ENCODE data around the gene SUMO2. TPM values are rescaled to one million over a fixed set of nuclear protein-coding genes. Genes with fewer than 3 reads are reported as not detected.
"Not testable (repeated sequence)": the region's sequence is repeated elsewhere in the genome, so short reads cannot be mapped to it uniquely, and the experiment has no call there.

SUMO2 gene
- total and polyA plus RNA-seq, 2 of the 8 experiments (the other 6 are each of a cell fraction or from before 2014, with no cell fraction given): 184 to 779 TPM

DNA sequence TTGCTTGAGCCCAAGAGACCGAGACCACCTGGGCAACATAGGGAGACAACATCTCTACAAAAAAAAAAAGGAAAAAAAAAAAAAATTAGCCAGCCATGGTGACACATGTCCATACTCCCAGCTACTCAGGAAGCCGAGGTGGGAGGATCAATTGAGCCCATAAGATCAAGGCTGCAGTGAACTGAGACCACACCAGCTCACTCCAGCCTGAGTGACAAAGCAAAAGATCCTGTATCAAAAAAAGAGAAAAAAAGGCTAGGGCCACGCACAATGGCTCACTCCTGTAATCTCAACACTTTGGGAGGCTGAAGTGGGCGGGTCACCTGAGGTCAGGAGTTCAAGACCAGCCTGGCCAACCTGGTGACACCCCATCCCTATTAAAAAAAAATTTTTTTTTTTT, 13.8 kb downstream of the SUMO2 start (continued):
- TF ChIP-seq POLR2AphosphoS5 (IDR thresholded peaks at IDR 0.05; ENCODE audit: low read depth, low read length) (no peak), SP1 (IDR thresholded peaks at IDR 0.05; ENCODE audit: low read depth, low read length) (no peak), RXRA (IDR thresholded peaks at IDR 0.05; ENCODE audit: insufficient read depth, low read depth, low read length) (no peak), YY1 (IDR thresholded peaks at IDR 0.05; ENCODE audit: low read depth, low read length) (no peak)

DNA sequence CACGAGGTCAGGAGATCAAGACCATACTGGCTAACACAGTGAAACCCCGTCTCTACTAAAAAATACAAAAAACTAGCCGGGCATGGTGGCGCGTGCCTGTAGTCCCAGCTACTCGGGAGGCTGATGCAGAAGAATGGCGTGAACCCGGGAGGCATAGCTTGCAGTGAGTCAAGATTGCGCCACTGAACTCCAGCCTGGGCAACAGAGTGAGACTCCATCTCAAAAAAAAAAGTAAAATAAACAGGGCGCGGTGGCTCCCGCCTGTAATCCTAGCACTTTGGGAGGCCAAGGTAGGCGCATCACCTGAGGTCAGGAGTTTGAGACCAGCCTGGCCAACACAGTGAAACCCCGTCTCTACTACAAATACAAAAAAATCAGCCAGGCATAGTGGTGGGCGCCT, 18.2 kb downstream of the SUMO2 start:
- not testable (repeated sequence) for H3K27ac ChIP-seq (ENCODE audit: low read depth, low read length); H3K4me2 ChIP-seq (ENCODE audit: insufficient read depth in 1 of 2, low read depth in 2 of 2, low read length in 2 of 2); H3K9ac ChIP-seq (replicated peaks in 1 of 4; ENCODE audit: extremely low read depth in 1 of 4, low read depth in 3 of 4, low read length in 3 of 4); H3K4me1 ChIP-seq (replicated peaks in 1 of 4; ENCODE audit: control insufficient read depth in 3 of 4, insufficient read depth in 4 of 4, low read length in 3 of 4); H4K5ac ChIP-seq (ENCODE audit: insufficient read length, low read depth, low read length); FAIRE-seq; H4K91ac ChIP-seq (replicated peaks; ENCODE audit: insufficient read length, low read length); H3K9me3 ChIP-seq (ENCODE audit: insufficient read depth in 2 of 2, low read depth in 1 of 2, low read length in 1 of 2); H2BK120ac ChIP-seq (replicated peaks; ENCODE audit: low read depth, low read length); H3K14ac ChIP-seq (ENCODE audit: insufficient read length); H2AFZ ChIP-seq (ENCODE audit: low read length); DNase-seq (ENCODE audit: low read depth in 1 of 2, low spot score in 2 of 2); H4K8ac ChIP-seq (ENCODE audit: extremely low read depth, insufficient read depth, low read length); H3K56ac ChIP-seq (replicated peaks; ENCODE audit: insufficient read length, low read depth, low read length); H3K27me3 ChIP-seq (replicated peaks in 1 of 4; ENCODE audit: control insufficient read depth in 3 of 4, extremely low read depth in 1 of 4, insufficient read depth in 3 of 4, low read length in 3 of 4); H2BK15ac ChIP-seq (ENCODE audit: low read length); H2BK5ac ChIP-seq (ENCODE audit: low read depth, low read length); H2BK20ac ChIP-seq (ENCODE audit: low read length); H3K79me1 ChIP-seq (ENCODE audit: low read depth, low read length); H3K23me2 ChIP-seq (ENCODE audit: low read depth, low read length); H2AK5ac ChIP-seq (ENCODE audit: low read depth, low read length); H3K79me2 ChIP-seq (ENCODE audit: control insufficient read depth in 1 of 2, insufficient read depth in 2 of 2, low read length in 2 of 2); H3K23ac ChIP-seq (ENCODE audit: insufficient read length); H3K4ac ChIP-seq (replicated peaks; ENCODE audit: insufficient read length, low read depth, low read length); H2BK12ac ChIP-seq (ENCODE audit: low read depth, low read length); H4K20me1 ChIP-seq (replicated peaks in 1 of 2; ENCODE audit: control insufficient read depth in 1 of 2, insufficient read depth in 2 of 2, low read length in 2 of 2); H3K18ac ChIP-seq (ENCODE audit: extremely low read depth, low read length); H3K4me3 ChIP-seq (ENCODE audit: extremely low read depth in 1 of 4, insufficient read depth in 2 of 4, low read depth in 3 of 4, low read length in 4 of 4)
- ChIA-PET POLR2A (ENCODE audit: partially characterized antibody) (interaction anchor here (0.9 to 14.7 kb wide), 10 partner anchors 6 to 27 kb away, joined by 3 to 213 read pairs (median 4); partner anchors contain the start of genes JPT1 and SUMO2), CTCF (ENCODE audit: partially characterized antibody) (interaction anchor here (0.6 to 1.4 kb wide), 7 partner anchors 23 to 105 kb away, joined by 3 to 5 read pairs (median 3); partner anchors contain the start of gene NT5C)
- H3K36me3 ChIP-seq (ENCODE audit: control insufficient read depth in 2 of 4, insufficient read depth in 4 of 4, low read length in 3 of 4): peaks cover 7 to 42% (median 24%) of the 10 kb centered on the region in 4 experiments
- WGBS, 2 experiments (ENCODE audit: extremely low coverage in 1 of 2, insufficient coverage in 1 of 2, insufficient read length in 1 of 2, insufficient replicate concordance in 2 of 2, low coverage in 1 of 2, low lambda C conversion rate in 2 of 2, missing lambda C conversion rate in 1 of 2): 96% methylated on average over 15 of the region's 15 CpGs; no CpG with 5 or more reads in 1 of the 2 experiments

Data from H1 (cell line).